HG03039 (cell line): ENCODE data around the gene UBN1.

Experiments
- ATAC-seq: cut with Tn5 transposase; IDR thresholded peaks from one replicate; pipeline ENCODE4 v1.9.1; 2021; ENCODE audit warnings: mild to moderate bottlenecking, moderate library complexity; ENCODE audit not compliant: unreplicated experiment

Gene UBN1

DNA sequence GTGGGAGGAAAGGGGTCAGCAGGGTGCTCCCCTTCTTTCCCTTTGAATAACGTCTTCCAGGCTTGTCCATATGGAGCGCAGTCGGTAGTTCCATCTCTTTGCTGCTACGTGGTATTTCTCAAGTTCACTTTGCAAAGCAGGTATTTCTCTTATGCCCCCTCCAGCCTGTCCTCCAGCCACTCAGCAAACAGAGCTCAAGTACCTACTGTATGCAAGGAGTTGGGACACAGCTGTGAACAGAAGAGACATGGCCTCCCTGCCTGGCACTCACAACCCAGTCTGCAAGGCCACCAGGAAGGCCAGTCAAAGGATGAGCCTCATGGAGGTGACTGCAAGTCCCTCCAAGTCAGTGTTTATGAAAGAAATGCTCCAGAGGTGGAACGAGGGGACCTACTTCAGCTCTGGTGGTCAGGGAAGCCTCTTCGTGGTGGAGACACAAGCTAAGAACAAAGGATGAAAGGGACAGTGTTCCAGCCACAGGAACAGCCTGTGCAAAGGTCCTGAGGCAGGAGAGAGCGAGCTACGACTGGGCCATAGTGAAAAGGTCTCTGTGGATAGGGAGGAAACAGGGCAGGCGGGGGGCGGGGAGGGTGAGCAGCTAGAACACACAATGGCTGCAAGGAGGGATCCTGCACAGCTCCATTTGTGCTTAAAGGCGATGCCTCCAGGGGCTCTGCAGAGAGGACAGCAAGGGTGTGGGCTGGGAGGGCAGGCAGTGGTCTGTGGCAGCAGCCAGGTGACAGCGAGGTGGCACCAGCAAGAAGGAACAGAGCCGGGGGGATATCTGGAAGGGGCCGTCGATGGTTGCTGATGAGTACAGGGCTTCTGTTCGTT lies 57.0 kb downstream of the UBN1 start:
- no peak for ATAC-seq

- no peak for ATAC-seq
Measured at GRCh38 chr16:4904942-4905615, 57.8 kb downstream of the UBN1 start.

GRCh38 chr16:4908854-4909401 lies 61.6 kb downstream of the UBN1 start:
- no peak for ATAC-seq

DNA sequence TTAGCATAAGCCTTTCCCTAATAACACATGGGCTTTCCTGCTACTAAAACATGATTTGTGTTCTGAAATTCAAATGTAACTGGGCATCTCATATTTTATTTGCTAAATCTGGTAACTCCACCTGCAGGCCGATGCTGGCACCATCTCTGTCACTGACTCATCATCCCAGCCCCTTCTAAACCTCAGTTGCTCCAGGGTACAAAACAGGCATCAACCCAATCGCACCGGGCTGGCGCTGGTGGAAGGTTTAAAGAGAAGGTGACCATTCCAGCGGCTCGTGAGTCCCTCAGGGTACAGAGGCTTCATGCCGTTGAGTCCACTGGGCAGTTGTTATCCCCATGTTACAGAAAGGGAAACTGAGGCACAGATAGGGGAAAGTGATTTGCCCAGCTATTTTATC lies 62.5 kb downstream of the UBN1 start:
- ATAC-seq = no peak

- ATAC-seq = no peak
Measured at GRCh38 chr16:4910828-4911227, 63.5 kb downstream of the UBN1 start.

DNA sequence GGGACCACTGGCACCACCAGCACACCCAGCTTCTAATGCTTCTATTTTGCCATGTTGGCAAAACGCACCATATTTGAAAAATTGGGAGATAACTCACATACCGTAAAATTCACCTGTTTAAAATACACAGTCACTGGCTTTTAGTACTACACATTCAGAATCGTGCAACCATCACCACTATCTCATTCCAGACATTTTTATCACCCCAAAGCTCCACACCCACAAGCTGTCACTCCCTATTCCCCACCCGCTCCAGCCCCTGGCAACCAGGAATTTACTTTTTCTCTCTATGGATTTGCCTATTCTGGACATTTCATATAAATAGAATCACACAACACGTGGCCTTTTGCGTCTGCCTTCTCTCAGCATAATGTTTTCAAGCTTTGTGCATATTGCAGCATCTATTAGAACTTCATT lies 64.7 kb downstream of the UBN1 start:
- ATAC-seq = no peak

GRCh38 chr16:4913130-4913773 lies 66.0 kb downstream of the UBN1 start:
- no peak for ATAC-seq

- no peak for ATAC-seq
Measured at GRCh38 chr16:4913774-4914525, 66.7 kb downstream of the UBN1 start.

DNA sequence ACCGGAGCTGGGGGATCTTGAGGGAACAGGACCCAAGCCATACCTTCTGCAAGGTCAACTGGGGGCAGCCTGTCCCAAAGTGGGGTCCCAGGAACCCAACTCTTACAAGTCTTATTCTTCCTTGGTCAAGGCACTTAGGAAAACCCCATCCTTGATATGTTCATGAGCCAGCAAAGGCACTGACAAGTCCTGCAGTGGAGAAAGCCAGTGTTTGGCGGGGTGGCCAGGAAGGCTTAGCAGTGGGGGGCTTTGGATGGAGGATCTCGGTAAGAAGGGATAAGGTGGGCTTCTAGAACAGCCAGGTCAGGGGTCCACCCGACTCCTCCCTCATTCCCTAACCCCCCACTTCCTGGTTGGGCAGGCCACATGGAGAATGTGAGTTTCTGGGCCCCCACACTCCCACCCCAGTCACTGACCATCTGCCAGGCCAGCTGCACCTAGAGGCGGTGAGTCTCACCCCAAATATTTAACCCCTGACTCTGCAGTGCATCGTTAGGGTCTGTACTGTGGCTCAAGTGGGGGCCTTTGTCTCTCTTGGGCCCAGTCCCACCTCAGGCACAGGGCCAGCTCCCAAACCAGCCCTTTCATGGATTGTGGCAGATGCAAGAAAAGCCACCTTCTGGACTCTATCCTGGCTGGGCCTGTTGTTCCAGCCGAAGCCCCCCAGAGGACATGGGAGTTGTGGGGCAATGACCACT lies 67.4 kb downstream of the UBN1 start:
- ATAC-seq = no peak

DNA sequence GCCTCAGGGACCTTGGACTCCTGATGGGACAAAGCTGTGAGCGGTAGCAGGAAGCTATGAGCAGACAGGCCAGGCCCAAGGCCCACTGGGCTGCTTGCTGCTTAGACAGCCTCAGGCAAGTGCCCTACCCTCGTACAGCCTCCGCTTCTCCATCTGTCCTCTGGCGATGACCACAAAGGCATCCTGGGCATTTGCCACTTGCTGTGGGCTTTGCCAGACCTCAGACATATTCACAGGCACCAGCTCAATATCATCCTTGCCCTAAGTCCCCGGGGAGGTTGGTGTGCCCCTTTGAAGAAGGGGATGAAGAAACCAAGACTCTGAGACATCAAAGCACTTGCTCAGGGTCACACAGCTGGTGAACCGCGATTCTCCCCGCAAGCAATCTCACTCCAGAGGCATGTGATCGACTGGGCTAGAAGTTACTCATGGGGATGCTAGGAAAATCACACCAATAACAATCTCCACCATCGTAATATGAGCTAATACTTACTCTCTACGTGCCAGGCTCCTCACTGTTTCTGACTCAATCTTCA lies 68.0 kb downstream of the UBN1 start:
- ATAC-seq = no peak

DNA sequence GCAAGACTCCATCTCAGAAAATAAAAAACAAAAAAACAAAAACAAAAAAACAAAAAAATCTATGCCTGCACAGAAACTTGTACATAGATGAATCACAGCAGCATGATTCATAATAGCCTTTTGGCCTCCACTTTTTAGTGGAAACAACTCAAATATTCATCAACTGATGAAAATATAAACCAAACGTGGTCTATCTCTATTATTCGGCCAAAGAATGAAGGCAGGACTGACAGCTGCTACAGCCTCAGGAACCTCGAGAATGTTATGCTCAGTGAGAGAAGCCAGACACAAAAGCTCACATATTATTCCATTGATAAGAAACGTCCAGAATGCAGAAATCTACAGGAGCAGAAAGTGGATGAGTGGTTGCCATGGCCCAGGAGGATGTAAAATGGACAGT lies 69.8 kb downstream of the UBN1 start:
- ATAC-seq = no peak

DNA sequence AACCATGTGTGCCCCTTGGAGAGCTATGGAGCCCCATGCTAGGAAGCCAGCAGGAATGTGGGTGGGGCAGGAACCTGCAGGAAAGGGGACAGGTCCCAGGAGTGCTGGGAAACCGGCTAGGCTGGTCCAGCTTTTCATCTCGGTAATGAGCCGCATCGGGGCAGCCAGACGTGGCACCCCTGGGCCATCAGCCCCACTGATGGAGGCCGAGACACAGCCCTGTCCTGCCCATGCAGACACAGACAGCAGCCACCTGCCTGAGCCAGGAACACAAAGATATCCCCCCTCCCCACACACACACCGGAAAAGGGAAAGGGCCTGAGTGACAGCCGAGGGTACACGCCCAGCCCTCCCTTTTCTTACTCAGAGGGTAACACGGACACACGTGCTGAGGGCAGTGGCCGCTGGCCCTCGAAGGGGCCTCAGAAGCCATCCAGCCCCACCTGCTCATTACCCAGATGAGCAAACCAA lies 71.5 kb downstream of the UBN1 start:
- no peak for ATAC-seq

- ATAC-seq = no peak
Measured at GRCh38 chr16:4920826-4921225, 73.5 kb downstream of the UBN1 start.

GRCh38 chr16:4922721-4923342 lies 75.6 kb downstream of the UBN1 start:
- ATAC-seq = no peak

- ATAC-seq = no peak
Measured at GRCh38 chr16:4923853-4924252, 76.6 kb downstream of the UBN1 start.

GRCh38 chr16:4924593-4925292 lies 77.5 kb downstream of the UBN1 start:
- ATAC-seq = no peak

- ATAC-seq = no peak
Measured at GRCh38 chr16:4925293-4925607, 78.0 kb downstream of the UBN1 start.

GRCh38 chr16:4925791-4926190 lies 78.5 kb downstream of the UBN1 start:
- ATAC-seq = no peak

DNA sequence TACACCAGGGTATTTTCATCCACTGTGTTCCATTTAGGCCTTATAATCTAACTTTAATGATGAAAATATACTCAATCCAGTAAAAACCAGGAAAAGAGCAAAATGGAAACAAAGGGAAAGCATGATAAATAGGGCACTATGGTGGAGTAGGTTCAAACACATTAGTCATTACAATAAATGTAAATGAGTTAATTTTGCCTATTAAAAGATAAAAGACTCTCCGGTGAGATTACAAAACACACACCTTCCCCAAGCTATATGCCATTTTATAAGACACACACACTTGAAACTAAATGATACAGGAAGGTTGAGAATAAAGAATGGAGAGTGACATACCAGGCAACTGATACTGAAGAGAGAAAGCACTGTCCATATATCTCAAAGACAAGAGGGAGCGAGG lies 79.6 kb downstream of the UBN1 start:
- ATAC-seq = no peak
